HG03159 (cell line): Measurements from ENCODE around the gene PLA2G4C.

Experiments used
- ATAC-seq: cut with Tn5 transposase; IDR thresholded peaks from one replicate; pipeline ENCODE4 v1.9.1; 2021; ENCODE audit warnings: mild to moderate bottlenecking, moderate library complexity; ENCODE audit not compliant: unreplicated experiment

PLA2G4C gene, protein sequence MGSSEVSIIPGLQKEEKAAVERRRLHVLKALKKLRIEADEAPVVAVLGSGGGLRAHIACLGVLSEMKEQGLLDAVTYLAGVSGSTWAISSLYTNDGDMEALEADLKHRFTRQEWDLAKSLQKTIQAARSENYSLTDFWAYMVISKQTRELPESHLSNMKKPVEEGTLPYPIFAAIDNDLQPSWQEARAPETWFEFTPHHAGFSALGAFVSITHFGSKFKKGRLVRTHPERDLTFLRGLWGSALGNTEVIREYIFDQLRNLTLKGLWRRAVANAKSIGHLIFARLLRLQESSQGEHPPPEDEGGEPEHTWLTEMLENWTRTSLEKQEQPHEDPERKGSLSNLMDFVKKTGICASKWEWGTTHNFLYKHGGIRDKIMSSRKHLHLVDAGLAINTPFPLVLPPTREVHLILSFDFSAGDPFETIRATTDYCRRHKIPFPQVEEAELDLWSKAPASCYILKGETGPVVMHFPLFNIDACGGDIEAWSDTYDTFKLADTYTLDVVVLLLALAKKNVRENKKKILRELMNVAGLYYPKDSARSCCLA

DNA sequence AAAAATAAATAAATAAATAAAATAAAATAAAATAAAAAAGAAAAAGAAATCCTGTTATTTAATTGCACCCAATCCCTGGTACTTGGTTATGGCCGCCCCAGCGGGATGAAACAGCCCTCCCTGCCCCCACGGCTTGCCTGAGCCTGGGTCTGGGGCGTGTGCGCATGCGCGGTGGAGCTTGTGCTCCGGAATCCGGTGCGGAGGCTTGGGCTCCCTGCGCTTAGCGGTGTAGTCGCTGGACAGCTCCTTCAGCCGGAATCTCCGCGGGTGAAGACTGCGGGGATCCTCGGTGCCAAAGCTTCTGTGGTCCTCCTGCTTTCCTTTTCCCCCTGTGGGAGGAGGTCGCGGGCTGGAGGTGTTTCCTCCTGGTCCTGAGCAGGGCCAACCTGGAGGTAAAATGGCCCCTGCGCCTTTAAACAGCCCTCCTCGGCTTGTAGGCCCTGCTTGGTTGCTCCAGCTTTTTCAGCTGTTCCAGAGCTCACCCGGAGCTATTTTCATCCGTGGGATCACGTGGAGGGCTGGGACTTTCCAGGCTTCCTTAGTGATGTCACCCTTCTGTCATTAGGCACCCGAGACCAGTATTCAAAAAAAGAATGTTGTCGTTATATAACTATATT, at the start of gene PLA2G4C:
PLA2G4C (minus strand) TSS at position 468 of the 617 bp plus-strand sequence. CDS start 4,288 bp downstream, outside the sequence.
- peak; percentile 54 for ATAC-seq

DNA sequence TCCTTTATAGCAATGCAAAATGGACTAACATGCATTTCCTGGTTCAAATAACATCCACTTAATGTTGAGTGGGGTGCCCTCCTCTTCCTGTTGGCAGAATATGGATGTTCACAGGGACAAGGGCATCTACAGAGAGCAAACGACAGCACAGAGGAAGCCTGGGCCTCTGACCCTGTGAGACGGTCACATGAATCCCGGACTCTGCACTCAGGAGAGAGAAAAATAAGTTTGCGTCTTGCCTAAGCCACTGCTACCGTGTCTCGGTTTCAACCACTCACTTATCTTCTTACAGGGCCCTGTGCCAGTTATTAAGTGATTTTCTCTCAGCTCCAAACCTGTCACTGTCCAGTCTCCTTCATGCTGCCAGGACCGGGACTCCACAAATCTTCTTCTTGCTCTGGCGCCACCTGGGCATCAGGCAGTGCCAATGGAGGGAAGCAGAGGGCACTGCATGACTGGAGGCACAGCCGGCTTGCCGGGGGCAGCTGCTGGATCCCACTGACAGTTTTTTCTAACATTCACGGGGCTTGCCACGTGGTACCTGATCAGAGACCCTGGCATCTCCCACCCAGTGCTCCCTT, 47.7 kb upstream of the PLA2G4C start:
- ATAC-seq: no peak

DNA sequence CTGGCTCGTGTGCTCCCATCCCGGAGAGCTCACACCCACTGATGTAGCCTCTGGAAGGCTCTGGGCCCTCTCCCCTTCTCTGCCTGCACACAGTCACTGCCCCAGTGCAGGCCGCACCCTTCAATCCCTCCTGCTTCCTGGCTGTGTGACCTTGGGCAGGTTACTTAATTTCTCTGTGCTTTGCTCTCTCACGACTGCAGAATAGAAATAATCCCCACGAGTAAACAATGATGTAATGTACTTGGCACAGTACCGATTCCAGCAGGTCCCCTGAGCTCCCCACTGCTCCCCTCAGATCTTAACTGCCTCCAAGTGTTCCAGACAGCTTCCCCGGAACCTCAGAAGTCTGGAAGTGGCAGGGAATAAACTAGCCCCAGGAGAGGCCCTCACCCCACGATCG, 43.4 kb upstream of the PLA2G4C start:
- ATAC-seq: no peak

DNA sequence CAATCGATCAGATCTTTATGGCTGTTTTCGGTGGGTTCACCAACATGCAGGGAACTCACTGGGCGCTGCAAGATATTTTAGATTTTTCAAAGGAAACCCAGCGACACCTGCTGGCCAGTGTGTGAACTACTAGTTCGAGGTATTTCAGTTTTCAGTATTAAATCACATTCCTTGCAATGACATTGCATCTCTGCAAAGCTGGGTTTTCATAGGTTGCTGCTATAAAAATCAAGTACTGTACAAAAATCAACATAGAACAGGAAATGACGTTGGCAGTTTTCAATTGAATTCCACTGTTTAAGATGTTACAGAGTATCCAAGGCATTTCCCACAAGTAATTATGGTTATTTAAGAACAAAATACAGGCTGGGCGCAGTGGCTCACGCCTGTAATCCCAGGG, 41.9 kb upstream of the PLA2G4C start:
- no peak for ATAC-seq

DNA sequence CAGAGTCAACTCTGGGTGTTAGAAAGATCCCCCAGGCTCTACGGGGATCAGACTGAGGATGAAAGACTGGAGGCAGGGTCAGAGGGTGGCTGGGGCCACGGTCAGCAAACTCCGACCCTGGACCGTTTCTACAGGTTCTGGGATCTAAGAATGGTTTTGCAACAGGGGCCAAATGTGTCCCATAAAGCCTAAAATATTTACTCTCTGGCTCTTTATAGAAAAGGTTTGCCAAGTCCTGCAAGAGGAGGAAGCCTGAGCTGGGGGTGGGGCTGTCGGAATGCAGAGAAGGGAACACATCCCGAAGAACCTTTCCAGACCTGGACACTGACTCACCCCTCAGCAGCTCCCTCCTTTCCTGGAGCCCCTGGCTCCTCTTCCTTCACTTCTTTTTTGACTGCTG, 38.8 kb upstream of the PLA2G4C start:
- no peak for ATAC-seq

DNA sequence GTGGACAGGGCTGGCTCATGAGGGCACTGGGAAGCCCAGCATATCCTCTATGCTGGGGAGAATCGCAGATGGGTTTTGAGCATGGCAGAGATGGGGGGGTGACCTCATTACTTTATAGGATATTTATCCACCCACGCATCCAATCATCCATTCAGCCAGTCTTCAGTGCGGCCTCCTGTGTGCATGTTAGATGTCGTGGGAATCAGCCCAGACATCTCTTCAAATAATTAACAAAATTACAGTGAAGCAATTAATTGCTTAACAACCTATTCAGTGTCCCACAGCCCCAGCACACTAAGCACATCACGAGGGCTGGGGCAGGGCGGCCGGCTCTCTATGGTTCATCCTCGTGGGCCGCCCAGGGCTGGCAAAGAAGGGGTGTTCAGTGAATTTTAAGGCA, 38.0 kb upstream of the PLA2G4C start:
- no peak for ATAC-seq

DNA sequence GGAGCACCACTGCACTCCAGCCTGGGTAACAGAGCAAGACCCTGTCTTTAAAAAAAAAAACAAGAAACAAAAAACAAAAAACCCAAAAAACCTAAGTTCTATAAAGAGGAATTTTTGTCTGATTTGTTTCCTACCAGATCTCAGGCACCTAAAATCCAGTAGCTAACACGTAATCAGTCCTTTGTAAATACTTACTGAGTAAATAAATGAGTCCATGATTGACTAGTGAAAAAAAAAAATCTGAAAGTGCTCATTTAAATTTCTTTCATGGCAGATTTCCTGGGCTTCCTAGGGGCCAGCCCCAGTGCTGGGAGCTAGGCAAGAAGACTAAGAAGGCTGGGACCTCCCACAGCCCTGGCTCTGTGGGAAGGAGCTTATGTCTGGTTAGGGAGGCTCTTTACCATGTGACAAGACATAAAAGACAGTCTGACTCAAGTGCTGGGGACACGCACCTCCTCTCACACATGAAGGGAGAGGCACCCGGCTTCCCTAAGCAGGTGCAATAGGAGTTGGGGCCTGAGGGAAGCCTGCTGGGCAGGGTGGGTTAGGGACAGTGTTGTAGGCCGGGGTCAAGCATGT, 37.1 kb upstream of the PLA2G4C start:
- no peak for ATAC-seq

DNA sequence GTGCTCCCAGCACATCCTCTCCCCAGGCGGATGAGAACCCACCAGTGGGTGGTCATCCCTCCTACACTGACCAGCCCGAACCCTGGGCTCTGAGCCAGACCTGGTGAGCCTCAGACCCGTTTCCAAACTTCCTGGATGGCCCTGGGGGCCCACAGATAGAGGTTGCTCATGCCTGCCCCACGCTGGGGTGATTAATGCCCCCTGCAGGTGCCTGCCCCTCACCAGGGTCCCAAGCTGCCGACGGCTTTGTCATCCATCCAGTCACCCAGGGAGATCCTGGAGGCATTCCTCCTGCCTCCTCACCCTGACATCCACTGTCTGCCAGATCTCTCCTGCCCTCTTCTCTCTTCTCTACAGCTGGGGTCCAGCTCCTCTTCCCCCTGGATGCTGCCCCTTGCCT, 28.4 kb upstream of the PLA2G4C start:
- ATAC-seq: no peak

DNA sequence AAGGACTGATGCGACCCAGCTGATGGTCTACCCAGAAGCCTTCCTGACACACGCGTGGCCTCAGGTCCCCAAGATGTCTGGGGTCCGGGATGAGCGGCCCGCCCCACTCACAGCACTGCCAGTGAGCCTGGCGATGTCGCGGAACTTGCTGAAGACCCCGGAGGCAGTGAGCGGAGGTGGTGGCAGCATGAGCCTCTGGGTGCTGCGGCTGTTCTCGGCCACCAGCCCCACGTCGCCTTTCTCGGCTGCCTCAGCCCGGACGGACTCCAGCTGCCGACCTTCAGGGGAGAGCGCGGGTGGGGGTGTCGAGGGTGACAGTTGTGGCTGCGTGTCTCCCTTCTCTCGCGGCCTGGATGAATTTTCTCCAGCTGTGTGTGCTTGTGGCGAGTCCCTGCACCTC, 26.8 kb upstream of the PLA2G4C start:
- ATAC-seq: no peak

DNA sequence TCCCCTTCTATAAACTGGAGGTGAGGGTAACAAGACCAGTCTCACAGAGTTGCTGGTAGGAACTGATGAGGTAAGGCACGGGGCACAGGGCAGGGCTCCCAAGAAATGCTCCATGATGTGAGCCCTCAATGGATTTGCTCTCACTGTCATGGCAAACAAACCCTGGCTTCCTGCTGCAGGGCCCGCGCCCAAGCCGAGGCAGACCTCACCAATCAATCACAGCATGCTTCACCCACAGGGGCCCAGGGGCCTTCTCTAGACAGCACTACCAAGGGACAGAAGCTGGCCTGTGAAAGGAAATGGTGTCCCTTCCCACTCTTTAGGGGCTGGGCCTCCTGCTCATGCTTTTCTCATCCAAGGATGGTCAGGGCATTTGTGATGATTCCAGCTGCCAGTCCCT, 25.9 kb upstream of the PLA2G4C start:
- ATAC-seq: no peak

DNA sequence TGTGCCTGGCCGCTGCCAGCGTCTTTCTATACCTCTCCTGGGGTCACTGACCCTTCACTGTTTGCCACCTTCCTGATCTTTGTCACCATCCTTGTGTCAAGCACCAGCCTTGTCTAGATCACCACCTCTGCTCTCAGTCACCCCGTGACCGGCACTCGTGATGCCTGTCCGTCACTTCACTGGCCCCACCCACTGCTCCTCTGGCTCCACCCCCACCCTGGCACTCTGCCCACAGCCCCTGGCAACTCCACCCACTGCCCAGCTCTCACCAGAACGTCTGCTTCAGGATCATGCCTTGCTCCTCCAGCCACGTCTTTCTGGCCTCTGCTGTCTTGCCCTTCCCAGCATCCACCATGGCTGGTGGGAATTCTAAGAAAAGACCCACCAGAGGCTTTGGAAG, 24.8 kb upstream of the PLA2G4C start:
- ATAC-seq: no peak

DNA sequence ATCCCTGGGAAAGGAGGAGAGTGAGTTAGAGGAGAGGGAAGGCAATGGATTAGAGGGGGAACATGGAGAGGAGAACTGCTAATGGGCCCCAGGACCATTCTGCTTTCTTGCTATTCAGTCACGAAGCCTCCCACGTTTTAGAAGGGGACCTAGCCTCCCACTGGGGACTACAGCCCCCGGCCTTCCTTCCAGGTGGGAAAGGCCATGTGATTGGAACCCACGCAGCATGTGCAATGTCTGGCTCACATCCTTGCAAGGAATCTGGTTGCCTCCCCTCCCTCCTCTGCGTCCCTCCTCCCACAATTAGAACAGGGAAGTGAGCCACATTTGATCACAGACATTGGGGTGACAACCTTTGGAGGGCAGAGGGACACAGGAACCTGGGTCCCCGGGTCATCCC, 22.5 kb upstream of the PLA2G4C start:
- no peak for ATAC-seq

DNA sequence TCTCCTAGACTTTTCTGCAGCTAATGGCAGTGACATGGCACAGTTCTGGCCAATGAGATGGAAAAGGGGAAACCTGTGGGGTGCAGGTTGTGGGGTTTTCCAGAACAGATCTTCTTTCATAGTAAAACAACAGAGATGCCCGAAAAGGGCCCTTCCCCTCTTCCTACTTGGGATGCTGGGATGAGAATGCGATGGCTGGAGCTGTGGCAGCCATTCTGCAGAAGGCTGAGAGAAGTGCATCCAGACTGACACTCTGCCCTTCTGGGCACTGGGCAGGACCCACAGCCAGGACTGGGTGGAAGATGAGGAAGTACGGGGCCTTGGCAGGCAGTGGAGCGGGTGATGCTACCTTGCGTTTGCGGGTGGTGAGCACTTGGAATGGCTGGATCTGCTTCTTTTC, 16.9 kb upstream of the PLA2G4C start:
- ATAC-seq: no peak

DNA sequence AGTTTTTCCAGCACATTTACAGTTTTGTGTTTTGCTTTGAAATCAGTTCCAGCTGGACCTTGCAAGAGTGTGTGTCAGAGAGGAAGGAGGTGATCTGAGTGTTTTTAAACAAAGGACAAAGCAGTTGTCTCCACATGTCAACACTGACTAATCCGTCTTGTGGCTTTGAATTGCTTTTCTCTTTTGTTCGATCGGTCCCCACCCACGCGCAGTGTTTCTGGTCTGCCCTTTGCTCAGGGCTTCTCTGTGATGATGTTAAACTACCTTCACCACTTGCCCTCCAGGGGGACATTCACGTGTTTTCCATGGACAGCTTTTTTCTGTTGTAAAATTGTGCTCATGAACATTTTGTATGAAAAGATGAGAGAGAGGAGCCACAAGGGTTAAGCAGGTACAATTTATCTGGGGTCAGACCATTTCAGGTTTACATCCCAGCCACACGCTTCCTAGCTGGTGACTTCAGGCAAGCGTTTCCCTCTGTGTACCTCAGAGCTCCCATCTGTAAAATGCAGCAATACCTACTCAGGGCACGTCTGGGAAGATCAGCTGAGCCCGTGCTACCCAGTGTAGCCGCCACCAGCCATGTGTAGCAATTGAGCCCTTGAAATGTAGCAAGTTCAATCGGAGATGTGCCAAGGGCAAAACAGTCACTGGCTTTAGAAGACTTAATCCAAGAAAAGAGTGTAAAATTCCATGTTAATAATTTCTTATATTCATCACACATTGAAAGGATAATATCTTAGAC, 13.5 kb upstream of the PLA2G4C start:
- ATAC-seq: no peak

DNA sequence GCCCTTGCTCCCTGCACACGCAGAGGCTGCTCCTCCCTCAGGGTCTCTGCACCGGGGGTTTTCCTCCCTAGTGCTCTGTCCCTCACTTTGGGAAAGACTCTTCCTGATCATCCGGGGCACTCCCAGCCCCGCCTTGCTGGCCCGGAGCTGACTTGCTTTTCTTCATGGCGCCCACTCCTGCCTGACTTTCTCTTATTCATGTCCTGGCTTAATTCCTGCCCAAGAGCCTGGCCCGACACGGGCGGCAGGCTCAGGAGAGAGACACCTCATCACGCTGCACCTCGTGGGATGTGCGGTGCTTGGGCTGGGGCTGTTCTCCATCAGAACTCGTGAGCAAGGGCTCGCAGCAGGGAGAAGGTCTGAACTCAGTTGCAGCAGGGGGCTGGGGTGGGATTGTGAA, 11.8 kb upstream of the PLA2G4C start:
- no peak for ATAC-seq

DNA sequence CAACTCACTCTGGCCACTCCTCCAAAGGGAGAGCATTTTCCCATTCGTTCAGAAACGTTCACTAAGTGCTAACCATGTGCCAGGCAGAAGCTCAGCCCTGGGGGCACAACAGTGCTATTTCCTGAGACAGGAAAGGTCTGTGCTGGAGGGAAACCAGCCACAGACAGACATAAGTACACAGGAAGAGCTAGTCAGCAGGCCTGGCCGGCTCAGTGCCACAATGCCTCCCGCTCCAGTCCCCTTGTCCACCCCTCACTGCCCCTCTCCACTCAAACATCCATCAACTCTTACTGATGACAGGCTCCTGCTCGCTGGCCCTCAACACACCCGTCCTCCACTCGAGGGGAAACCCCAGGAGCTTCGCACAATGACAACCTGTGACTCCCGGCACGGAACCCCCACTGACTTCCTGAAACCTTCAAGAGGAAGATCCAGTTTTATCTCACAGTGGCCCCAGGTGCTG, 11.3 kb upstream of the PLA2G4C start:
- ATAC-seq: no peak

DNA sequence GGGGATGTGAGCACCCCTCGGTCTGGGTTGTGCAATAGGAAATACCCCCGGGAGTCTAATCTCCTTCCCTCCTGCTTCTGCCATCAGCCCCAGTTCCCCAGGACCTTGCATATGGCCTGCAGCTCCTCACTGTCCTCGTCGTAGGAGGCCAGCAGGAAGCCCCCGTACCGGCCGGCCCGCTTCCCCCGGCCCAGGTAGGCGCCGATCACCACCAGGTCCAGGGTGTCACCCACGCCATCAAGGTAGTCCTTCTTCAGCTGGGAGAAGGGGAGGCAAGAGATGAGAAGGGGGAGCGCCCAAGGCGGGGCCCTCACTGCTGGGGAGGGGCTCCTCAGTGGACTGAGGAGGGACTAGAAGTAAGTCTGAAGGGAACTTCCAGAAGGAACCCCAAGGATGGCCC, 10.4 kb upstream of the PLA2G4C start:
- no peak for ATAC-seq

DNA sequence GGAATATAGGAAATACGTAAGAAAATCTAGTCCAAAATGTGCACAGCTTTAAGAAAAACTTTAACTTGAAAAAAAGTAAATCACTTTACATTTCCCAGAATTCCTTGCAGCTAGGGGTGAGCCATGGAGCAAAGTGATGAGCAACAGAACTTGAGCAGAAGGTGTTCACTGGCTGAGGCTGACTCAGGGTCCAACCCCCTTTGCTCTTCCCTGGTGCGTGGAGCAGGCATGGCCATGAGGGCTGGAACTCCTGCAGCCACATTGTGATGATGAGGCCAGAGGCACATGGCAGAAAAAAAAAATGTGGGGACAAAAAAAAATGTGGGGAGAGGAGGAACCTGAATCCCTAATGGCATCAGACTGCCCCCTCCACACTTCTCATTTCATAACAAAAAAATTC, 9.9 kb upstream of the PLA2G4C start:
- no peak for ATAC-seq

DNA sequence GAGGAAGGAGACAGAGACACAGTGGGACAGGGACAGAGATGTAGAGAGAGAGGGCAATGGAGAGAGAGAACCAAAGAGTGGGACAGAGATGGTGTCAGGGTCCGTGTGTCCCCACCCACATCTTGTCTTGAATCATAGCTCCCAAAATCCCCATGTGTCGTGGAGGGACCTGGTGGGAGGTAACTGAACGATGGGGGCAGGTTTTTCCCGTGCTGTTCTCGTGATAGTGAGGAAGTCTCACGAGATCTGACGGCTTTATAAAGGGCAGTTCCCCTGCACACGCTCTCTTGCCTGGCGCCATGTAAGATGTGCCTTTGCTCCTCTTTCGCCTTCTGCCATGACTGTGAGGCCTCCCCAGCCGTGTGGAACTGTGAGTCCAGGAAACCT, 7.5 kb upstream of the PLA2G4C start:
- no peak for ATAC-seq

DNA sequence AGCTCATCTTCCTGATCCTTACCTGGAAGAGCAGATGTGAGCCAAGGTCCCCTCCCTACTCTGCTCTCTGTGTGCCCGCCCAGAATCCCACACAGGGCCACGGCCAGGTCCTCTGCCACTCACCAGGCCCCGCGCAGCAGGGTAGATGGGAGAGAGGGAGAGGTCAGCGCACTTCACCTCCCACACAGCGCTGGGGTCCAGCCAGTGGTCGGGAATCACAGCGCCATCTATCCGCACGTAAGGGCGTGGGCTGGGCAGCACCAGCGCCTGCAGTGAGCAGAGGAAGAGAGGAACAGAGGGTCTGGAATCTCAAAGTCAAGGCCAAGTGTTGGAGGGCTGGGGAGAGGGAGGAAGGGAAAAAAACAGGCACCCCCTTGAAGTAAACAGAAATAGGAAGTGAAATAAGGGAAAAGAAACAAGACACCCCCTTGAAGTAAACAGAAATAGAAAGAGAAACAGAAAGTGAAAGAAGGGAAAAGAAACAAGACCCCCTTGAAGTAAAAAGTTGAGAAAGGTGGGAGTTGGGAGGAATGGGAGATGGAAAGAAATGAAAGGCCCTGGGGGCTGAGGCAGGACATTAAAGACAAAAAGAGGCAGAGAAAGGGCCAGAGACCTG, 7.0 kb upstream of the PLA2G4C start:
- ATAC-seq: no peak
